ENCODE measurements around the gene SIPA1.

Gene SIPA1, protein sequence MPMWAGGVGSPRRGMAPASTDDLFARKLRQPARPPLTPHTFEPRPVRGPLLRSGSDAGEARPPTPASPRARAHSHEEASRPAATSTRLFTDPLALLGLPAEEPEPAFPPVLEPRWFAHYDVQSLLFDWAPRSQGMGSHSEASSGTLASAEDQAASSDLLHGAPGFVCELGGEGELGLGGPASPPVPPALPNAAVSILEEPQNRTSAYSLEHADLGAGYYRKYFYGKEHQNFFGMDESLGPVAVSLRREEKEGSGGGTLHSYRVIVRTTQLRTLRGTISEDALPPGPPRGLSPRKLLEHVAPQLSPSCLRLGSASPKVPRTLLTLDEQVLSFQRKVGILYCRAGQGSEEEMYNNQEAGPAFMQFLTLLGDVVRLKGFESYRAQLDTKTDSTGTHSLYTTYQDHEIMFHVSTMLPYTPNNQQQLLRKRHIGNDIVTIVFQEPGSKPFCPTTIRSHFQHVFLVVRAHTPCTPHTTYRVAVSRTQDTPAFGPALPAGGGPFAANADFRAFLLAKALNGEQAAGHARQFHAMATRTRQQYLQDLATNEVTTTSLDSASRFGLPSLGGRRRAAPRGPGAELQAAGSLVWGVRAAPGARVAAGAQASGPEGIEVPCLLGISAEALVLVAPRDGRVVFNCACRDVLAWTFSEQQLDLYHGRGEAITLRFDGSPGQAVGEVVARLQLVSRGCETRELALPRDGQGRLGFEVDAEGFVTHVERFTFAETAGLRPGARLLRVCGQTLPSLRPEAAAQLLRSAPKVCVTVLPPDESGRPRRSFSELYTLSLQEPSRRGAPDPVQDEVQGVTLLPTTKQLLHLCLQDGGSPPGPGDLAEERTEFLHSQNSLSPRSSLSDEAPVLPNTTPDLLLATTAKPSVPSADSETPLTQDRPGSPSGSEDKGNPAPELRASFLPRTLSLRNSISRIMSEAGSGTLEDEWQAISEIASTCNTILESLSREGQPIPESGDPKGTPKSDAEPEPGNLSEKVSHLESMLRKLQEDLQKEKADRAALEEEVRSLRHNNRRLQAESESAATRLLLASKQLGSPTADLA

DNA sequence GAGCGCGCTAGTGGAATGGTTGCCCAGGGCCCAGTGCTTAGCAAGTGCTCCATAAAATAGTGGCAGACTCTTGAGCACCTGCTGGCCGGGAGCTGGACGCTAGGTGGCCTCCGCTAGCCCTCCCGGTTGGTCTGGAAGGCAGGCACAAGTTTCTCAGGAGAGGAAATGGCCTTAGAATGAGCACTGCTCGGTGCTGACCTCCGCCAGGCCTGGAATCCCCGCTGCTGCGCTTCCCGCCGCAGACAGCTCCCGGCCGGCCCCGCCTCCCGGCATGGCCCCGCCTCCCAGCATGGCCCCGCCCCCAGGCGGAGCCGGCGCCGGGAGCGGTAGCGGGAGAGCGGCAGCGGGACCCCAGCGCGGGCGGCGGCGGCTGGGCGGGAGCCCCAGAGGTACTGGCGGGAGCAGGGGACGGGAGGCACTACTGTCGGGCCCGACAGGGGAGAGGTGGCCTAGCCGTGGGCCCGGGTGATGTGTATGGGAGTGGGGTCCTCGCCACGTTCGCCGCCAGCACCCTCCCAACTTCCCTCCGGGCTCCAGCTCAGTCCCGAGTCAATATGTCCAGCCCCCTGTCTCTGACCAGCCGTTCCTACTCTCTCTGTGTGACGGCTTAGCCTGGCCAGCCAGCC, at the start of gene SIPA1:
Gene SIPA1 (plus strand): TSS at position 308 of the 626 bp plus-strand sequence. CDS start 2,821 bp downstream, outside the sequence.
- DNase-seq = peak; percentile 92

DNA sequence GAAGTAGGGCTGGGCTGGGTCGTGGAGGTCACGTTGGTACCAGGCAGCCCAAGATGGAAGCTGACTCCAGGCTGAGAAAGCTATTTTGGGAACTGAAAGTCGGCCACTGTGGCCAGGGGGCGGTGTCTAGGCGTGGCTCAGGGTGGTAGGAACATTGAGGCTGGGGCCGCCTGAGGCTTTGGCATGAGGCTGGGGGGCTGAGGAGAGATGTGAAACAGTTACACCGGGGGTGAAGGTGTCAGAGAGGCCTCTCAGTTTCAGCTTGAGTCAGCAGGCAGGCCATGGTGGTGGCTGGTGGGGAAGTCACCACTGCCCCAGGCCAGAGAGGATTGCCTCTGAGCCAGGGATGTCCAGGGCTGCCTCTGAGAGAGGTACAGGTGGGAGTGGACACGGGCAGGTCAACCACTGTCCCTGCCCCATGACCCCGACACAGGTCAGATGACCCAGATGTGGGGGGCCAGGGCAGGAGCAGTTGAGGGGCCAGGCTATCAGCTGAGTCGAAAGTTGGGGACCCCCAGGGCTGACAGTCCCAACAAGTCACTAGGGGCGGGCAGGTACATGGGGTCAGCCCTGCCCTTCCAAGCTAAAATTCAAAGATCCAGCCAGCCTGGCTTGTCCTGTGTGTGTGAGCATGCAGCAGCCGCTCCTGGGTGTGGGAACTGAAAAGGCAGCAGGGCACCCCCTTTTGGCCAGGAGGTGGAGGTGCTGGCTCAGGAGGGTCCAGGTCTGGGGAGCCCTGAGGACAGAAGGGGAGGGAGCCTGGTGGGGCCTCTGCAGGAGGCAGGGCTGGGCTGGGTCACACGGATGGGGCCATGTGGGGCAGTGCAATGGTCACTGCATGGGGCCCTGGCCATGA, 49.5 kb upstream of the SIPA1 start:
- DNase-seq = peak; percentile 70

DNA sequence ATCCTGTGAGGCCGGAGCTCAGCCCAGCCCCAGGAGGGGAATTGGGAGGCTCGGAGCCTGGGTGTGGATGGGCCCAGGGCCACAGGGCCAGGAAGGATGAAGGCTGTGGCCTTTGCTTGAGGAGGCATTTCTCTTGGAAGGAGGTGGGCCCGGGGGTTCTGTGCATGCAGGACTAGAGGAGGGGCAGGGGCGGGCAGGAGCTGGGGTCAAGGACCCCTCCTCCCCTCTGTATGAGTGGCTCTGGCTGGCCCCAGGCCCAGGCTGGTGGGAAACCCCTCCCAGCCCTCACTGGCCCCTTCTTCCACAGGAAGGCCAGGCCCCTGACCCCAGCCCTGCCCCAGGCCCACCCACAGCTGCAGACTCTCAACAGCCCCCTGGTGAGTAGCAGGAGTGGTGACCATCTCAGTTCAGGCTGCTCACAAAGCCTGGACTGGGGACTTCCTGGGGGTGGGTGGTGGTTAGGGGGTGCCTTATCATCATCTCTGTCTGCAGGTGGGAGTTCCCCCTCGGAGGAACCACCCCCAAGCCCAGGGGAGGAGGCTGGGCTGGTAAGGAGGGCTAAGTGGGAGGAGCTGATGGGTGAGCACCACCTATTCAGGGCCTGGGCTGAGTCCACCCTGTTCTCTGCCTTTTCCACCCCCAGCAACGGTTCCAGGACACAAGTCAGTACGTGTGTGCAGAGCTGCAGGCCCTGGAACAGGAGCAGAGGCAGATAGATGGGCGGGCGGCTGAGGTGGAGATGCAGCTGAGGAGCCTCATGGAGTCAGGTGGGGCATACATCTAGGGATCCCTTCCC, 48.3 kb upstream of the SIPA1 start:
- no peak for DNase-seq

DNA sequence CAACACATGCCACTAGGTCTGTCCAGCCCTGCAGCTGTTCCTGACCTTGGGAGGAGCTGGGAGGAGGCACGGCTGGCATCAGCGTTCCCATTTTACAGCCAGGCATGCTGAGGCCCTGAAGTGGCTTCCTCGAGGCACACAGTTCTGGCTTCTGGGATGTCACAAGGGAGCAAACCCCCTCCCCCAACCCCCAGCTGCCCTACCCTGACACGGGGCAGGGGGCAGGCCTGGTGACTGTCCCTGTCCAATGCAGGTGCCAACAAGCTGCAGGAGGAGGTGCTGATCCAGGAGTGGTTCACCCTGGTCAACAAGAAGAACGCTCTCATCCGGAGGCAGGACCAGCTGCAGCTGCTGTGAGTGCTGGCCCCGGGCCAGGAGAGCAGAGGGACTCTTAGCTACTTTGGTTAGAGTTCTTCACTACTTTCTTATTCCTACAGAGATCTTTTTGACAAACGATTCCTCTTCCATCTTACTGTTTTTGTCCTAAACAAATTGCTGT, 47.6 kb upstream of the SIPA1 start:
- DNase-seq = peak; percentile 90

DNA sequence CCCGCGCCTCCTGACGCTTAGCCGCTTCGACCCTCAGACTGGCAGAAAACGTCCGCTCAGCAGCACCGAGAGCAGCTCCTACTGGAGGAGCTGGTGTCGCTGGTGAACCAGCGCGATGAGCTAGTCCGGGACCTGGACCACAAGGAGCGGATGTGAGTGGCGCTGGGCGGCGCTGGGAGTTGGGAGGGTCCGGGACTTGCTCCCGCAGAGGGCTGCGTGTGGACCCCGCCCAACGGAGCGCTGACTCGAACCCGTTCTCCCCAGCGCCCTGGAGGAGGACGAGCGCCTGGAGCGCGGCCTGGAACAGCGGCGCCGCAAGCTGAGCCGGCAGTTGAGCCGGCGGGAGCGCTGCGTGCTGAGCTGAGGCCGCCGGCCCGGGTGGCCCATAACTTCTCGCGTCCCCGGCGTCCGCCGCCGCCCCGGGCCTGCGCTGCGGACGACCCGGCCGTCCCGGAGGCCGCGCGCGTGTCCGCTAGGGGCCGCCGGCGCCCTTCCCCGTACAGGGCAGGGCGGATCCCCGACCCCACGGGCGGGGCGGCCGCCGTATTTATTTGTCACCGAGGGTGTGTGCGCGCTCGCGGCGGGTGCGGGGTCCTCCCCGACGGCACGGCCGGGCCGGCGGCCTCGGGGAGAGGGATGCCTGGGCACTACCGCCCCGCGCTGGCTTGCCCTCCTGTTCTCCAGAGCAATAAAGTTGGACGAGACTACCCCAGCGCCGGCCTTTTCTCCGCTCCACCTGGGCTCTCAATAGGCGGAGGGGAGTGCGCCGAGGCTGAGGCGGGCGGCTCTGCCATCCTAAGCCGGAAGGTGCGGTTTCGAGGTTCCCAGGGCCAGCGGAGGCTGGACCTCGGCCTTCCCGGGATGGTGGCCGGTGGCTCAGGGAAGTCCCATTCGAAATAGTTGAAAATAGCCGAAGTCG, 45.7 kb upstream of the SIPA1 start:
- DNase-seq = peak; percentile 82

DNA sequence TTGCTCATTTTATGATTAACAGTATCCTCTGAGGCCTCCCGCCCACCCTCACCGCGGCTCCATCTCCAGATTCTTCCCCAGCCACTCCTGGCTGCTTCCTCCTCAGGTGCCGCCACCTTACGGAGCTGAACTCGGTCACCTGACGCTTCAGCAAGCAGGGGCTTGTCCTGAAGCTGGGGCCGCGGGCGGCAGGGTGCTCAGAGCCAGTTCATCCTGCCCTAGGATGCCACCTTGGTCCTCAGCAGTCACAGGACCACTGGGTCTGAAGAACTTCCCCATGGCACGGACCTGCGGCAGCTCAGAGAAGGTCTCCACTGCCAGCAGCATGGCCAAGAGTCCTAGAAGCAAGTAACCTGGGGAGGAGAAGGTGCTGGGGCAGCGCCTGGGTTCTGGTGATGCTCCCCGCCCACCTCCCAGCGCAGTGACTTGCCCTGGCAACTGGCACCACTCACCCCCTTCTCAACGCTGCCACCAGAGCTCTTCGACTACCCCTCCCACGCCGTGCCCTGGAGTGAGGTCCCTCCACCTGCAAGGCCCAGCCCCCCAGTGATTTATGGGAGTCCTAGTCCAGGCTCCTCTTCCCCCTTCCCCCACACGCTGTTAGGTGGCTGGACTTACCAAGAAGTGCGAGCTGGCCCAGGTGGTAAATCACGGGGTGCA, 44.9 kb upstream of the SIPA1 start:
- peak; percentile 54 for DNase-seq

DNA sequence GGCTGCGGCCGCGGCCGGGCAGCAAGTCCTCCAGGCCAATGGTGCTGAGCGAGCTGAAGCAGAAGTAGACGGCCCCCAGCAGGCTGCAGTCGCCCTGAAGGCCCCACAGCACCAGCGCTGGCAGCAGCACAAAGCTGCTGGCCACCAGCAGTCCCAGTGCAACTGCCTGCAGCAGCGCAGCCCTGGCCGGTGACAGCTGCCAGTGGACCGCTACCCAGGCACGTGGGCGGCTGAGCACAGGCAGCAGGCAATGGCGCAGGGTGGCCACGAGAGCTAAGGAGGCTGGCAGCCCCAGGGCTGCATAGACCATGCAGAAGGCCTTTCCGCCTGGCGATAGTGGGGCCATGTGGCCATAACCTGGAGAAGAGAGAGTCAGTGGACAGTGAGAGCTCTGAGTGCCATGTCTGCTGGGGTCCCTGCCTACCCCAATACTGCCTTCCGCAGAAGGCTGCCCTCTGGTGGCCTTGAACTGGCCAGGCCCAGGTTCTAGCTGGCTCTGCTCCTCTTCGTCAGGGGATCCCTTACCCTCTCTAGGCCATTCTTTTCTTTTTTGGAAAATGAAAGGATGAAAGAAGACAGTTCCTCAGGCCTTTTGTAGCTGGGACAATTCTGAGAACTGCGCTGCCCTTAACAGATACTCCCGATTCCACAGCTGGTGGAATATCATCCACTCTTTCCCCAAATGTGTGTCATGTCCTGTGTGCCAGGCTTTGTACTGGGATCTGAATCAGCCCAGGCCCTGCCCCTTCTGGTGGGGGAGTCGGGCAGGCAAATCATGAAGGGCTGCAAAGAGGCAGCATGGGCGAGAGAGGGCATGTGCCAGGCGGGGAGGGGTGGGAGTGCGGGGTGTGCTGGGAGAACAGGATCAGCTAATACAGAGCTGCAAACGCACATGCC, 44.1 kb upstream of the SIPA1 start:
- peak; percentile 77 for DNase-seq

DNA sequence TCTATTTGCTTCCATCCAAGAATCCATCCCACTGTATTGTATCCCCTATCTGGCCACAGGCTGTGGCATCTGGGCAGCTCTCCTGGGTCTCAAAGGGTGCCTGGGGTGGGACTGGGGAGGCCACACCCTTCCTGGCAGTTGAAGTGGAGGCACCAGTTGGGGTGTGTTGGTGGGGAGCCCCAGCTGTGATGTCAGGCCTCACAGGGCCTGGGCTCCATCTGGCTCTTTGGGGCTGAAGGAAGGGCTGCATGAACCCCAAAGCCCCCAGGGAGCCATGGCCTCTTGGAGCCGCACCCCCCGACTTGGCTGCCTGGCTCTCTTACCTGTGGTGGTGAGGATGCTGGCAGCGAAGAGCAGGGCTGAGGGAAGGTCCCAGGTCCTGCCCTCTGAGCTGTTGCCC, 42.8 kb upstream of the SIPA1 start:
- no peak for DNase-seq

DNA sequence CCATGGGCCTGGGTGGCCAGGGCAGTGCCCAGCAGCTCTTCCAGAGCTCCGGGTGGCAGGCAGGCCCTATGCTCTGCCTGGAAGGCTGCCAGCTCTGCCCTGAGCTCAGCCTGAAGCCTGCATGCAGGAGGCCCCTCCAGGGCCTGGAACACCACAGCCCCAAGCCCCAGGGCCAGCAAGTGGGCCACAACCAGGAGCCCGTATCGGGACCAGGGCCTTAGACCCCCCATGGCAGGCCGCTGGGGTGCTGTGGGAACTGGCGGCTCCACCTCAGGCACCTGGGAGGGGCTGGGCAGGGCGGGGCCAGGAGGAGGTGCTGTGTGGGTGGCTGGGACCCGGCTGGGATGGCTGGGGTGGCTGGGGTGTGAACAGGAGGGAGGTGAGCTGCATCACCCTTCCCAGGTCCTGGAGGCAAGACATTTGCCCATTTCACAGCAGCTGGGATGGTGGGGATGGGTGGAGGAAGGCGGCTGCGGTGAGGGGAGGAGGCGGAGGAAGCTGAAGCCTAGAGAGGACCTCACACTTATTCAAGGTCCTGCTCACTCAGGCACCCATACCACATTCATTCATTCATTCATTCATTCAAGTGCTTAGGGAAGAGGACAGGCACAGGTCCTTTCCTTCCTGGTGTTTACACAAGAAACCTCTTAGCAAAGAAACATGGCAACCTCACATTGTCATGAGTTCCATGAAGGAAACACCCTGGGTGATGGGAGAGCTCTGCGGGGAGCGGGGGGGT, 42.2 kb upstream of the SIPA1 start, which contains the start of gene KCNK7:
Gene KCNK7 (minus strand): TSS at position 258 of the 739 bp plus-strand sequence. CDS start 28 bp downstream, at position 230.
- DNase-seq = peak; percentile 24

DNA sequence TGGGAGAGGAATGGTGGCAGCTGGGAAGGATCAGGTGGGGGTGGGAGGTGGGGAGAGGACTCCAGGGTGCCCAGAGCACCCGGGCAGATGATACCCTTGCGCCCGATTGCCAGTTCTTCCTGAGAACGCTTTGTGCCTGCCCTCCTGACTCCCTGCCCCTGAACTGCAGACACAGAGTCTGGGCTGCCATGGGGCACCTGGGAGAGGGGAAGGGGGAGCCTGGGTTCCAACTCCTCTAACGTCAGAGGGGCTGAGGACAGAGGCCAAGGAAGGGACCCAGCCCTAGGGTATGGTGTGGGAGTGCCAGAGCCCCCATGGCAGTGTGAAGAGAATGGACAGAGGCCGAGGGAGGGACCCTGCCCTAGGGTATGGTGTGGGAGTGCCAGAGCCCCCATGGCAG, 41.4 kb upstream of the SIPA1 start:
- DNase-seq = no peak

DNA sequence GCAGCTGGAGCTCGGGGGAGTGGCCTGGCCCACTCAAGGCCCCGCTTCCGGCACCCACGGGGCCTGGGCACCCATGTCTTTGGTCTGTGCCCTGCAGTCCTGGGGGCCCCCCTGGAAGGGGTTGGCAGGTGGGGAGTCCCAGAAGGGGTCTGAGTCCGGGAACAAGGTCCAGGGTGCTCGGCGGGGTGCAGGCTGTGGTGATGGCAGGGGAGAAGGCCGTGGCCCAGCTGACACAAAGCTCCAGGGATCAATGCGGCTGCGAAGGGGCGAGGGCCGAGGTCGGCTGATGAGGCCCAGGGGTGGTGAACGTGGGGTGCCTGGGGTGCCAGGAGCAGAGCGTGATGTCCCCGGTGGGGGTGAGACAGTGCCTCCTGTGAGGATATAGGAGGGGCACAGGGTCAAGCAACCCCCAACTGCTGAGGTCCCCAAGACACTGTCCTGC, 39.6 kb upstream of the SIPA1 start:
- DNase-seq = no peak

DNA sequence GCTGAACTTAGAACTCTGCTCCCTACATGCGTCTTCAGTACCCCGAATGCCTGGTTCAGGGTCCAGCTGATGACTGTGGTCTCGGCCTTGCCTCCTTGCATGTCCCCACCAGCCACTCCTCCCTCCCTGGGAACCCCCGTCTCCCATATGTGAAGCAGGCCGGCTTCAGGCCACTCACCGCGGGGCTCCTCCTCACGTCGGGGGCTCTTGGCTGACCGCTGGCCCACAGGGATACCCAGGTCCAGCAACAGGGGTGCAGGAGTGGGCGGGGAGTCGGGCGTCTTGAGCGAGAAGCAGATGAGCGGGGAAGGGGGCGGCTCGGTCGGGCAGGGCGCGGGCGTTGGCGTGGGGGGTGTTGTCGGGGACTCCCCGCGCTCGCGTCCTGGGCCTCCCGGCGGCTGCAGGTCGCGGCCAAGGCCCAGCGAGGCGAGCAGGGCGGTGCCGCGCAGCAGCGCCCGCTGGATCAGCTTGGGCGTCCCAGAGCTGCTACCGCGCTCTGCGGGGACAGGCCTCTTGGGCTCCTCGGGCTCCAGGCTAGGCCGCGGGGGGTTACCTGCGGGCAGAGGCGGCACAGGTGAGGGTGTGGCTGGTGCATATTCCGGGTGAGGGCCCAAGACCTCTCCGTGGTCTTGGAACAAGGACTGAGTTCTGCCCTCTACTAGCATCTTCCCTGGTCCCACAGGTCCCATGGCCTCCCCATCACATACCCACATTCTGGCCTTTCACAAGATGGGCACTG, 38.5 kb upstream of the SIPA1 start:
- DNase-seq = no peak

DNA sequence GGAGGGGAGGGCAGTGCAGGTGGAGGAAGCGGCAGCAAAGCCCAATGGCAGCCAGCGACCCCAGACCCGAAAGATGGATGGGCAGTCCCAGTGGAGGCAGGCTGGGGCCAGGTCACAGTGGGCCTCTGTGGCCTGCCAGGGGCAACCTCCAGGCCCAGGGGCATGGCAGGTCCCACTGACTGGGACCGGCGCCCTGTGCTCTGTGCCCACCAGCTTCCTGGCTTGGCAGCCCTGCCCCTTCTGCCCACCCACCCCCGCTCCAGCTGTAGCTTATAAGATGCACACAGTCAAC, 38.0 kb upstream of the SIPA1 start:
- DNase-seq = no peak

DNA sequence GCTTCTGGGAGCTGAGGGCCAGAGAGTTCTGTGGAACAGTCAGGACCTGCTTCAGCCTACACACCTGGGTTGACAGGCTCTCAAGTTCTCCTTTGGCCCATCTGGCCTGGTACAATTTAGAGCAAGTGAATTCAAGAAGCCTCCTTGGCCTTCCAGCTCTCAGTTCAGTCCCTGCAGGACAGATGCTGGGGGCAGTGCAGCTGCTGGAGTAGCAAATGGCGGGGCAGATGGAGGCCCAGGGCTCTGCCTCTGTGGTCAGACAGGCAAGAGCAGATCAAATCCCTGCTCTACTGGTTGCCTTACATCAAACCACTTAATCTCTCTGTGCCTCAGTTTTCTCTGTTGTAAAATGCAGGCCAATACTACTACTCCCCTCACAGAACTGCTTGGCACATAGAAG, 33.6 kb upstream of the SIPA1 start:
- DNase-seq = no peak

DNA sequence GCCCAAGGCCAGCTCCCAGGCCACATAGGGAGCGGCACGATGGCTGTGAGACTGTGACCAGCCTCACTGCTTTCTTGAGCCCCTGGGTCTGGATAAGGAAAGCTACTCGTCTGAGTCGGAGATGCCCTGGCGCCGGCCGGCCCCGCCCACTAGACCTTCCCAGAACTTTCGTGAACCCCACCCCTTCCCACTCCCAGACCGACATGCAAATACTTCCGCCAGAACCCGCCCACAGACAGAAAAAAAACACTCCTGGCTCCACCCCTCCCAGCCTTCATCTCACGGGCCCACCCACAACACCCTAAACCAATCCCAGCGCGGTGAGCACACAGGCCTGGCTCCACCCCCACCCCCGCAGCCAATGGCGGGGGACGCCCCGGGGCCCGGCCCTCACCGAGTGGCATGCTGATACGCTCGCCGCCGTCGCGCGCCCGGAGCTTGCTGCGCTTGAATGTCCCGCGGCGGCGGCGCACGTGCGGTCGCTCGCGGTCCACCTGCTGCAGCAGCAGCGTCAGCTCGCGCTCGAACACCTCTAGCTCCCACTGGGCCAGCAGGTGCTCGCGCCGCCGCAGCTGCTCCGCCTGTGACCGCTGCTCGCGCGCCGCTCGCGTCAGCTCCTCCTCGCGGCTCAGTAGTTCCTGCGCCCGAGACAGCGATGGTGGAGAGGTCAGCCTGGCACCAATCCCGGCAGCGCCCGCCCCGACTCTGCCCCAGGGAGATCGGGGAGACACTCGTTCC, 30.9 kb upstream of the SIPA1 start:
- DNase-seq = peak; percentile 90

All from DMS53 (cell line).